Loucy (cell line): ENCODE results near the gene FBXO36.

ENCODE experiments used
- H2AFZ ChIP-seq: fragments of 200-600 bp; sonication (generic); 2 replicates; pipeline ENCODE4 v1.6.0; 2016; ENCODE audit warnings: antibody characterized with exemption, mild to moderate bottlenecking, low read length, moderate library complexity
- H3F3A ChIP-seq: fragments of 200-600 bp; 2 replicates; pipeline ENCODE4 v1.6.0; 2016; ENCODE audit warnings: antibody characterized with exemption, low read depth, mild to moderate bottlenecking
- H3K27me3 ChIP-seq: fragments of 200-600 bp; sonication (generic); 2 replicates; pipeline ENCODE4 v1.6.1; 2014; ENCODE audit warnings: low read length, mild to moderate bottlenecking; ENCODE audit not compliant: insufficient read depth, poor library complexity, severe bottlenecking
- H3K36me3 ChIP-seq: fragments of 200-600 bp; sonication (generic); 2 replicates; pipeline ENCODE4 v1.6.1; 2016; ENCODE audit warnings: low read length; ENCODE audit not compliant: insufficient read depth
- H3K4me1 ChIP-seq: fragments of 200-600 bp; sonication (generic); 2 replicates; pipeline ENCODE4 v1.5.1; 2014; ENCODE audit warnings: low read length, mild to moderate bottlenecking; ENCODE audit not compliant: insufficient read depth, poor library complexity, severe bottlenecking
- H3K4me2 ChIP-seq: fragments of 200-600 bp; sonication (generic); 2 replicates; pipeline ENCODE4 v1.6.0; 2014; ENCODE audit warnings: antibody characterized with exemption, low read length, low read depth, mild to moderate bottlenecking; ENCODE audit not compliant: poor library complexity, severe bottlenecking
- H3K4me3 ChIP-seq: fragments of 200-600 bp; sonication (generic); 2 replicates; pipeline ENCODE4 v1.5.1; 2014; ENCODE audit warnings: low read length, mild to moderate bottlenecking, mixed read lengths; ENCODE audit not compliant: poor library complexity, severe bottlenecking
- H3K79me2 ChIP-seq: fragments of 200-600 bp; sonication (generic); 2 replicates; pipeline ENCODE4 v1.6.1; 2014; ENCODE audit warnings: low read length; ENCODE audit not compliant: insufficient read depth
- H3K9ac ChIP-seq: fragments of 200-600 bp; sonication (generic); 2 replicates; pipeline ENCODE4 v1.6.0; 2014; ENCODE audit warnings: mild to moderate bottlenecking, low read depth, low read length, moderate library complexity; ENCODE audit not compliant: poor library complexity, severe bottlenecking
- H3K9me2 ChIP-seq: fragments of 200-600 bp; sonication (generic); replicated peaks from 2 replicates; pipeline ENCODE4 v1.6.1; 2016; ENCODE audit warnings: low read depth, low read length, mixed read lengths
- H3K9me3 ChIP-seq: fragments of 200-600 bp; sonication (generic); 2 replicates; pipeline ENCODE4 v1.6.1; 2014; ENCODE audit warnings: mild to moderate bottlenecking, antibody characterized with exemption, low read length, low read depth; ENCODE audit not compliant: insufficient read depth
- H4K20me1 ChIP-seq: fragments of 200-600 bp; sonication (generic); 2 replicates; pipeline ENCODE4 v1.6.0; 2014; ENCODE audit warnings: antibody characterized with exemption, low read length, mild to moderate bottlenecking; ENCODE audit not compliant: insufficient read depth, poor library complexity, severe bottlenecking
- CTCF ChIP-seq: fragments of 200-600 bp; sonication (generic); conservative IDR thresholded peaks from 2 replicates; pipeline ENCODE4 v1.5.1; 2014; ENCODE audit warnings: mild to moderate bottlenecking, antibody characterized with exemption, low read length
- EZH2phosphoT487 ChIP-seq: fragments of 200-600 bp; IDR thresholded peaks from 2 replicates; pipeline ENCODE4 v1.6.1; 2018; ENCODE audit warnings: antibody characterized with exemption, mild to moderate bottlenecking, moderate library complexity, borderline replicate concordance

The FBXO36 gene

GRCh38 chr2:229888031-229888430 is 34.3 kb upstream of the FBXO36 start:
- Histone ChIP-seq H3K9me2 (no peaks in the 10 kb centered on the region), H3K79me2 (peaks cover 98% of the 10 kb centered on the region), H3K9ac (no peak overlapping the region), H3K9me3 (no peaks in the 10 kb centered on the region), H3K27me3 (no peaks in the 10 kb centered on the region), H3K36me3 (peaks cover 10% of the 10 kb centered on the region; the same call in 1 of the 2 replicates), H3K4me2 (no peak overlapping the region), H3F3A (no peaks in the 10 kb centered on the region), H3K4me3 (no peak overlapping the region), H3K4me1 (no peaks in the 10 kb centered on the region), H4K20me1 (peaks cover 72% of the 10 kb centered on the region), H2AFZ (no peak overlapping the region)
- TF ChIP-seq EZH2phosphoT487 (no peak), CTCF (no peak)

GRCh38 chr2:229889023-229889422 is 33.3 kb upstream of the FBXO36 start:
- peaks cover 98% of the 10 kb centered on the region for H3K79me2 ChIP-seq

GRCh38 chr2:229896857-229897256 is 25.4 kb upstream of the FBXO36 start:
- Histone ChIP-seq H3K4me2 (no peak overlapping the region), H3K79me2 (peaks cover 94% of the 10 kb centered on the region), H3K36me3 (peaks cover 9% of the 10 kb centered on the region; the same call in 1 of the 2 replicates), H2AFZ (no peak overlapping the region), H3K4me3 (no peak overlapping the region), H3K9me2 (no peaks in the 10 kb centered on the region), H3K27me3 (no peaks in the 10 kb centered on the region), H3K9ac (no peak overlapping the region), H3K4me1 (peaks cover 6% of the 10 kb centered on the region), H3K9me3 (no peaks in the 10 kb centered on the region), H4K20me1 (peaks cover 71% of the 10 kb centered on the region), H3F3A (no peaks in the 10 kb centered on the region)
- TF ChIP-seq CTCF: no peak
- TF ChIP-seq EZH2phosphoT487: no peak

More at GRCh38 chr2:229889023-229889422, 33.3 kb upstream of the FBXO36 start:
- no peaks in the 10 kb centered on the region for H3K4me1 ChIP-seq
- no peaks in the 10 kb centered on the region for H3K27me3 ChIP-seq
- no peaks in the 10 kb centered on the region for H3K9me3 ChIP-seq
- no peaks in the 10 kb centered on the region for H3K9me2 ChIP-seq
- H3K36me3 ChIP-seq: peaks cover 10% of the 10 kb centered on the region; the same call in 1 of the 2 replicates
- H3F3A ChIP-seq: no peaks in the 10 kb centered on the region
- H4K20me1 ChIP-seq: peaks cover 80% of the 10 kb centered on the region
- TF ChIP-seq CTCF: no peak
- no peak for TF ChIP-seq EZH2phosphoT487
- H3K4me2 ChIP-seq: no peak overlapping the region
- no peak overlapping the region for H3K9ac ChIP-seq
- H2AFZ ChIP-seq: no peak overlapping the region
- no peak overlapping the region for H3K4me3 ChIP-seq
